Mucosa of gallbladder (tissue), 1 donor: Measurements from ENCODE around the gene SLC12A3. TPM values are rescaled to one million over a fixed set of nuclear protein-coding genes. Genes with fewer than 3 reads are reported as not detected.

ENCODE experiments used
- DNase-seq: peaks from one replicate; pipeline ENCODE4 v3.0.0-alpha.2; 2020; ENCODE audit warnings: low spot score
- total RNA-seq: library from RNA; stranded (reverse); gene quantifications from one replicate; pipeline ENCODE4 v1.2.1, GENCODE V29; 2021
- donor health status: DM: no; HTN: no; CAD: no.

The SLC12A3 gene
- total RNA-seq, 1 donor from 2014 or later = 0.20 TPM

- no peak for DNase-seq
These were observed 24.2 kb downstream of the SLC12A3 start for GRCh38 chr16:56889206-56889605.

GRCh38 chr16:56891685-56892084 is 26.7 kb downstream of the SLC12A3 start:
- DNase-seq = no peak

GRCh38 chr16:56892705-56893104 is 27.7 kb downstream of the SLC12A3 start:
- no peak for DNase-seq

- DNase-seq = no peak
These were observed 29.4 kb downstream of the SLC12A3 start for GRCh38 chr16:56894331-56894917.

- DNase-seq = no peak
These were observed 30.8 kb downstream of the SLC12A3 start for GRCh38 chr16:56895813-56896212.

GRCh38 chr16:56896244-56896643 is 31.2 kb downstream of the SLC12A3 start:
- no peak for DNase-seq

GRCh38 chr16:56897026-56897799 is 32.2 kb downstream of the SLC12A3 start:
- no peak for DNase-seq

- DNase-seq = no peak
These were observed 33.8 kb downstream of the SLC12A3 start for GRCh38 chr16:56898847-56899246.

- no peak for DNase-seq
These were observed 38.9 kb downstream of the SLC12A3 start for GRCh38 chr16:56903866-56904265.

GRCh38 chr16:56907401-56907800 is 42.4 kb downstream of the SLC12A3 start:
- DNase-seq = no peak

- DNase-seq = no peak
These were observed 44.5 kb downstream of the SLC12A3 start for GRCh38 chr16:56909527-56909979.

- DNase-seq = no peak
These were observed 45.1 kb downstream of the SLC12A3 start for GRCh38 chr16:56910112-56910511.

- peak; percentile 21 for DNase-seq
These were observed 45.9 kb downstream of the SLC12A3 start for GRCh38 chr16:56910654-56911539.

GRCh38 chr16:56911771-56912571 is 47.0 kb downstream of the SLC12A3 start:
- DNase-seq = peak; percentile 48

- no peak for DNase-seq
These were observed 48.0 kb downstream of the SLC12A3 start for GRCh38 chr16:56912746-56913708.

- no peak for DNase-seq
These were observed 49.9 kb downstream of the SLC12A3 start for GRCh38 chr16:56914896-56915295.

- DNase-seq = no peak
These were observed 50.5 kb downstream of the SLC12A3 start for GRCh38 chr16:56915336-56916119.

- DNase-seq = no peak
These were observed 51.8 kb downstream of the SLC12A3 start for GRCh38 chr16:56916571-56917403.
